Breast epithelium (tissue), 3 donors: ENCODE data around the gene MACROD2.

Experiments used
- CTCF ChIP-seq, 3 donors: fragments of 450-650 bp; IDR thresholded peaks; one replicate each; pipeline ENCODE4 v1.5.1; 2016 to 2017; ENCODE audit warnings: antibody characterized with exemption in 3 of 3, mild to moderate bottlenecking in 3 of 3, moderate library complexity in 3 of 3
- POLR2A ChIP-seq: fragments of 450-650 bp; IDR thresholded peaks from one replicate; pipeline ENCODE4 v1.6.1; 2016; ENCODE audit warnings: antibody characterized with exemption, mild to moderate bottlenecking, moderate library complexity

DNA sequence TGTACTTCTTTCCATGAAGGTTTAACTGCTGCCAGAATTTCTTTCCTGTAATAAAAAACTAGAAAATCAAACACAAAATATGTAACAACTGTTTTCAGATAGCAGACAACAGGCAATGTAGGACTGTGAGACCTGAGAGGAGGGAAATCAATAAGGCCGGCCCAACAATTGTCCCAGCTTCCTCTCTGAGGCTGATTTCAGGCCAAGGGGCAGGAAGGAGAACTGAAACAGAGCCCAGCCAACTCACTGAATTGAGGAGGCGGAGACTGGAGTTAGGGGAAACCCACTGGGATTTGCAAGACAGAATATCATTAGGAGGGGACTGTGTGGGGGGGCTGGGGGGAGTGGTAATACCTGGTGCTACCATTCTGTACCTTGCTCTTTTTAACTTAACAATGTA, 299.9 kb downstream of the MACROD2 start:
- TF ChIP-seq POLR2A: no peak
- no peak for TF ChIP-seq CTCF (IDR thresholded peaks at IDR 0.05)
